ENCODE data around the gene SLC16A11.

- TF ChIP-seq CTCF (IDR thresholded peaks at IDR 0.05; ENCODE audit: low read length) (no peak), EZH2 (optimal IDR thresholded peaks at IDR 0.05; ENCODE audit: low read depth, low read length) (no peak), EZH2phosphoT487 (IDR thresholded peaks at IDR 0.05; ENCODE audit: low read length) (no peak)
Observed at GRCh38 chr17:7035591-7036368, 8.1 kb downstream of the SLC16A11 start, which contains the start of gene SLC16A13.
